ENCODE measurements around the gene PRKN. TPM values are rescaled to one million over a fixed set of nuclear protein-coding genes. Genes with fewer than 3 reads are reported as not detected.

The PRKN gene
- total RNA-seq, 4 donors from 2014 or later = 5.5 to 17.9 (median 6.8) TPM

DNA sequence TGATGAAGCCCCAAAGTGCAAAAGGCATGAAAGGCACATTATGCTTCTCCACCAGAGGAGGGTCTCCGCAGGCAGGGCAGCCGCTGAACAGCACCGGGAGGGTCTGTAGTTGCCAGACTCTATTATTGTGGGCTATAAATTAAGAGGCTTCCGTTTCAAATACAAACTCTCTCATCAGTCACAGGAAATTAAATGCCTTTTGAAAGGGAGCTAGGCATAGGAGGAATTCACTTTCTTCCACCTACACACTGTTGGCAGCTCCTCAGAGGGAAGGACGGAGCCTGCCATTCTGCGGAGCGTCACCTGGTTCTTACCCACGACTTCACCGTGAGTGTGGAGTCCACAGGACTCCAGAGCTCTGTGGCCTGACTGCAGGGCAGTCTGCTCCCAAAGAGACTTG is 1312.9 kb downstream of the PRKN start:
- no peak for DNase-seq (ENCODE audit: low spot score in 2 of 2)
- Histone ChIP-seq H3K9me3 (no peaks in the 10 kb centered on the region), H3K36me3 (no peaks in the 10 kb centered on the region), H3K4me1 (peaks cover 0 to 18% (median 3%) of the 10 kb centered on the region in 4 donors), H3K27me3 (no peaks in the 10 kb centered on the region), H3K27ac (no peak overlapping the region), H3K4me3 (no peak overlapping the region)
- WGBS, 2 donors = 65 to 75% methylated on average over 9 of the region's 9 CpGs
- TF ChIP-seq, protein P1, sequence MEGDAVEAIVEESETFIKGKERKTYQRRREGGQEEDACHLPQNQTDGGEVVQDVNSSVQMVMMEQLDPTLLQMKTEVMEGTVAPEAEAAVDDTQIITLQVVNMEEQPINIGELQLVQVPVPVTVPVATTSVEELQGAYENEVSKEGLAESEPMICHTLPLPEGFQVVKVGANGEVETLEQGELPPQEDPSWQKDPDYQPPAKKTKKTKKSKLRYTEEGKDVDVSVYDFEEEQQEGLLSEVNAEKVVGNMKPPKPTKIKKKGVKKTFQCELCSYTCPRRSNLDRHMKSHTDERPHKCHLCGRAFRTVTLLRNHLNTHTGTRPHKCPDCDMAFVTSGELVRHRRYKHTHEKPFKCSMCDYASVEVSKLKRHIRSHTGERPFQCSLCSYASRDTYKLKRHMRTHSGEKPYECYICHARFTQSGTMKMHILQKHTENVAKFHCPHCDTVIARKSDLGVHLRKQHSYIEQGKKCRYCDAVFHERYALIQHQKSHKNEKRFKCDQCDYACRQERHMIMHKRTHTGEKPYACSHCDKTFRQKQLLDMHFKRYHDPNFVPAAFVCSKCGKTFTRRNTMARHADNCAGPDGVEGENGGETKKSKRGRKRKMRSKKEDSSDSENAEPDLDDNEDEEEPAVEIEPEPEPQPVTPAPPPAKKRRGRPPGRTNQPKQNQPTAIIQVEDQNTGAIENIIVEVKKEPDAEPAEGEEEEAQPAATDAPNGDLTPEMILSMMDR (IDR thresholded peaks at IDR 0.05) = no peak
- no peak for TF ChIP-seq POLR2A (IDR thresholded peaks at IDR 0.05)
- no peak for TF ChIP-seq EP300 (IDR thresholded peaks at IDR 0.05)

DNA sequence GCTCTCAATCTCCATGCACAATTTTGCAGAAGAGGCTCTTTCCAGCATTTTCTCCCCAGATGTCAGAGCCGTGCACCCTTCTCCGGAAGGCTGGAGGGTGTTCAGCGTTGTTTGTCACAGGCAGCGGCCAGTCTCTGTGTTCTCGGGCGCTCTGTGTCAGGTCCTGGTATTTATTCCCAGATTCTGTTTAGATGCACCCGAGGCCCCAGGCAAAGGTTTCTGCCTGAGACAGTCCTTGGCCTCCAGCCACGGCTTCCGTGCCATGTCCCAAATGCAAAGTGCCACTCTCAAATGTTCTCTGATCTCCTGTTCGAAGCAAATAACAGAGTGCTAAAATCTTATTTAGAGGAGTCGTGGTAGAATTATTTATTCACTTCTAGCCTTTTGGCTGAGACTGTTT is 1313.4 kb downstream of the PRKN start:
- 51 to 69% methylated on average over 11 of the region's 11 CpGs for WGBS, 2 donors
- DNase-seq (ENCODE audit: low spot score in 2 of 2) = no peak
- H3K27me3 ChIP-seq = no peaks in the 10 kb centered on the region
- no peak overlapping the region for H3K27ac ChIP-seq
- no peaks in the 10 kb centered on the region for H3K36me3 ChIP-seq
- TF ChIP-seq POLR2A (IDR thresholded peaks at IDR 0.05) = no peak
- TF ChIP-seq EP300 (IDR thresholded peaks at IDR 0.05) = no peak
- TF ChIP-seq, protein P1 (IDR thresholded peaks at IDR 0.05) = no peak
- H3K4me3 ChIP-seq = no peak overlapping the region
- peaks cover 0 to 18% (median 3%) of the 10 kb centered on the region in 4 donors for H3K4me1 ChIP-seq
- H3K9me3 ChIP-seq = no peaks in the 10 kb centered on the region

DNA sequence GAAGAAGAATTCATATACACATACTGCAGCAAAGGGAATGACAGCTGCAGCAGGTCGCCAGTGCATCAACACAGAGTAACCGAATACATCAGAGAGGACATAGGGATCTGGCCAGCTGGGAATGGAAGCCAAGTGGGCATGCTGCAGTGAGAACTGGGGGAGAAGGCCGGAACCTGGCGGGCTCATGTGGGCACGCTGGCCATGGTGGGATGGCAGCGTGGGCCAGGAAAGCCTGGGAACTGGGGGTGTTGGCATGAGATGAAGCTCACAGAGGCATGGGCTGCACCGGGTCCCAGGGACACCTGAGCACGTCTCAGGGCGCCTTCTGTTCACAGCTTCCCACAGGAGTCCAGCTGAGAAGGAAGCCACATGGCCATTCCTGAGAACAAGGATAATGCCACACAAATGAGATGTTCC is 1314.2 kb downstream of the PRKN start:
- 97 to 98% methylated on average over 8 to 9 of the region's 9 CpGs for WGBS, 2 donors
- Histone ChIP-seq H3K27ac (no peak overlapping the region), H3K4me3 (no peak overlapping the region)

DNA sequence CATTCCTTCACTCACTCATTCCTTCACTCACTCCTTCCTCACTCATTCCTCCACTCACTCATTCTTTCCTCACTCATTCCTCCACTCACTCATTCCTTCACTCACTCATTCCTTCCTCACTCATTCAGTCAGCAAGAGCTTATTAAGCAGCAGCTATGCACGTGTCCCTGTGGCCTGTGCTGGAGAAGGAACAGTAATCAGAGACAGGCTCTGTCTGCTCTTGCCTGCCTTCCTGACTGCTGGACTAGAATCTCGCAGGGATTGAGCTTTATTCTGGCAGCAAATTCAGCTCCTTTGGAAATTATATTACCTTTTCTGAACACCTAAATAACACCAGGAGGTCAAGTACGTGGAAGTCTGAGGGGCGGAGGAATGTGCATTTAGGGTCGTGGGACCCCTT is 1314.8 kb downstream of the PRKN start:
- no peaks in the 10 kb centered on the region for H3K27me3 ChIP-seq
- 91 to 94% methylated on average over 5 of the region's 5 CpGs for WGBS, 2 donors
- H3K4me1 ChIP-seq = peaks cover 0 to 7% (median 3%) of the 10 kb centered on the region in 4 donors
- TF ChIP-seq, protein P1 (IDR thresholded peaks at IDR 0.05) = no peak
- TF ChIP-seq POLR2A (IDR thresholded peaks at IDR 0.05) = no peak
- TF ChIP-seq EP300 (IDR thresholded peaks at IDR 0.05) = no peak
- no peaks in the 10 kb centered on the region for H3K9me3 ChIP-seq
- no peaks in the 10 kb centered on the region for H3K36me3 ChIP-seq
- no peak overlapping the region for H3K27ac ChIP-seq
- H3K4me3 ChIP-seq = no peak overlapping the region
- DNase-seq (ENCODE audit: low spot score in 2 of 2) = no peak

More for the DNA sequence above, 1314.2 kb downstream of the PRKN start:
- no peak for DNase-seq (ENCODE audit: low spot score in 2 of 2)
- H3K27me3 ChIP-seq = no peaks in the 10 kb centered on the region
- H3K36me3 ChIP-seq = no peaks in the 10 kb centered on the region
- no peaks in the 10 kb centered on the region for H3K9me3 ChIP-seq
- TF ChIP-seq POLR2A (IDR thresholded peaks at IDR 0.05) (no peak), EP300 (IDR thresholded peaks at IDR 0.05) (no peak)
- TF ChIP-seq, protein P1 (IDR thresholded peaks at IDR 0.05) = no peak
- peaks cover 0 to 10% (median 3%) of the 10 kb centered on the region in 4 donors for H3K4me1 ChIP-seq

DNA sequence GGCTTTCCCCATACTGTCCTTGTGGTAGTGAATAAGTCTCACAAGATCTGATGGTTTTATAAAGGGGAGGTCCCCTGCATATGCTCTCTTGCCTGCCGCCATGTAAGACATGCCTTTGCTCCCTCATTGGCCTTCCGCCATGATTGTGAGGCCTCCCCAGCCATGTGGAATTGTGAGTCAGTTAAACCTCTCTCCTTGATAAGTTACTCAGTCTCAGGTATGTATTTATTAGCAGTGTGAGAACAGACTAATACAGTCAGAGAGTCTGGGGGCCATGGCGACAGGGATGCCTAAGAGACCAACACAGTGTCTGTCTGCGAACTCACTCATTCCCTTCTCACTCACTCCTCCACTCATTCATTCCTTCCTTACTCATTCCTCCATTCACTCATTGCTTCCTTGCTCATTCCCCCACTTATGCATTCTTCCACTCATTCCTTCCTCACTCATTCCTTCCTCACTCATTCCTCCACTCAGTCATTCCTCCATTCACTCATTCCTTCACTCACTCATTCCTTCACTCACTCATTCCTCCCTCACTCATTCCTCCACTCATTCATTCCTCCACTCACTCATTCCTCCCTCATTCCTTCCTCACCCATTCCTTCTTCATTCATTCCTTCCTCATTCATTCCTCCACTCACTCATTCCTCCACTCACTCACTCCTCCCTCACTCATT is 1316.2 kb downstream of the PRKN start:
- no peak overlapping the region for H3K27ac ChIP-seq
- H3K27me3 ChIP-seq = no peaks in the 10 kb centered on the region
- H3K36me3 ChIP-seq = no peaks in the 10 kb centered on the region
- no peak for DNase-seq (ENCODE audit: low spot score in 2 of 2)
- H3K4me3 ChIP-seq = no peak overlapping the region
- 99% methylated on average over 4 of the region's 4 CpGs for WGBS, 2 donors
- no peaks in the 10 kb centered on the region for H3K9me3 ChIP-seq
- TF ChIP-seq POLR2A (IDR thresholded peaks at IDR 0.05) = no peak
- TF ChIP-seq EP300 (IDR thresholded peaks at IDR 0.05) = no peak
- TF ChIP-seq, protein P1 (IDR thresholded peaks at IDR 0.05) = no peak
- peaks cover 0 to 6% (median 3%) of the 10 kb centered on the region in 4 donors for H3K4me1 ChIP-seq

Data from tibial nerve (tissue), 4 donors.